HL-60 (cell line): ENCODE data around the gene PDCD2.

Source experiments
- DNase-seq, 2 experiments: peaks; one replicate each; pipeline ENCODE4 v3.0.0-alpha.2; 2010 to 2020; ENCODE audit warnings: low read depth in 1 of 2, low spot score in 1 of 2
- H3K27ac ChIP-seq: fragments of 250-450 bp; sonication (Bioruptor Pico); replicated peaks from 2 replicates; pipeline ENCODE4 v1.5.1; 2020; ENCODE audit warnings: mild to moderate bottlenecking, moderate library complexity
- H3K27me3 ChIP-seq: fragments of 250-450 bp; sonication (Bioruptor Pico); 2 replicates; pipeline ENCODE4 v1.5.1; 2021; ENCODE audit warnings: mild to moderate bottlenecking, moderate library complexity; ENCODE audit not compliant: insufficient read depth, poor library complexity, severe bottlenecking
- H3K4me3 ChIP-seq: replicated peaks from 2 replicates; pipeline ENCODE4 v1.5.1; 2011; ENCODE audit warnings: mild to moderate bottlenecking, control low read depth, low read length; ENCODE audit not compliant: insufficient read depth
- CTCF ChIP-seq: IDR thresholded peaks from one replicate; pipeline ENCODE4 v1.5.1; 2011; ENCODE audit warnings: low read length, control low read depth, inconsistent platforms; ENCODE audit not compliant: insufficient read depth
- GABPA ChIP-seq: IDR thresholded peaks from 2 replicates; pipeline ENCODE4 v1.6.1; 2012; ENCODE audit warnings: low read depth
- POLR2AphosphoS5 ChIP-seq: IDR thresholded peaks from 2 replicates; pipeline ENCODE4 v1.6.1; 2012; ENCODE audit warnings: low read depth
- REST ChIP-seq: IDR thresholded peaks from 2 replicates; pipeline ENCODE4 v1.6.1; 2012; ENCODE audit warnings: low read depth; ENCODE audit not compliant: insufficient replicate concordance
- SPI1 ChIP-seq: IDR thresholded peaks from 2 replicates; pipeline ENCODE4 v1.6.1; 2012; ENCODE audit warnings: low read depth, mild to moderate bottlenecking, borderline replicate concordance

PDCD2 gene

GRCh38 chr6:170555305-170555704, 29.1 kb downstream of the PDCD2 start:
- no peak for DNase-seq
- Histone ChIP-seq H3K27ac (peak overlapping the region; percentile 90), H3K4me3 (peak overlapping the region; percentile 93)

GRCh38 chr6:170554796-170555137, 29.7 kb downstream of the PDCD2 start:
- H3K27ac ChIP-seq, result peak overlapping the region; percentile 90
- peak overlapping the region; percentile 93 for H3K4me3 ChIP-seq
- DNase-seq, result no peak
- H3K27me3 ChIP-seq, result no peaks in the 10 kb centered on the region
- no peak for TF ChIP-seq GABPA
- TF ChIP-seq POLR2AphosphoS5, result no peak
- no peak for TF ChIP-seq SPI1
- TF ChIP-seq CTCF, result no peak
- no peak for TF ChIP-seq REST

More at GRCh38 chr6:170555305-170555704, 29.1 kb downstream of the PDCD2 start:
- no peak for TF ChIP-seq POLR2AphosphoS5
- no peak for TF ChIP-seq GABPA
- no peaks in the 10 kb centered on the region for H3K27me3 ChIP-seq

- TF ChIP-seq POLR2AphosphoS5 (peak; percentile 70), SPI1 (no peak; the same call in 1 of the 2 replicates), GABPA (peak; percentile 95)
- Histone ChIP-seq H3K27me3 (no peaks in the 10 kb centered on the region), H3K4me3 (peak within 1 kb of the TSS; percentile 93), H3K27ac (peak within 1 kb of the TSS; percentile 90)
- DNase-seq, result peak; percentile 95 to 98
These were observed 30.2 kb downstream of the PDCD2 start, which contains the start of gene TBP for GRCh38 chr6:170554013-170554795. TBP (plus strand) TSS chr6:170554369; CDS start chr6:170557030, 2,661 bp downstream.

- Histone ChIP-seq H3K27me3 (no peaks in the 10 kb centered on the region), H3K27ac (peak overlapping the region; percentile 90), H3K4me3 (peak overlapping the region; percentile 93)
- TF ChIP-seq REST (no peak), GABPA (no peak), POLR2AphosphoS5 (no peak), SPI1 (no peak), CTCF (no peak)
- DNase-seq, result peak in 1 of 2 experiments; percentile 52
These were observed 30.9 kb downstream of the PDCD2 start for GRCh38 chr6:170553534-170554012.
